Pericardium fibroblast (primary cell): ENCODE data around the gene TNIP1. TPM values are rescaled to one million over a fixed set of nuclear protein-coding genes. Genes with fewer than 3 reads are reported as not detected.

Experiments
- total RNA-seq: library from RNA; depleted of rRNA; stranded (reverse); fragments of >200 nt; gene quantifications from 2 replicates; pipeline ENCODE4 v1.2.3, GENCODE V29; 2015

TNIP1 gene
- total RNA-seq: 52.5 and 55.9 TPM in 2 replicates

GRCh38 chr5:151080613-151081430 lies at the start of gene TNIP1:
Gene TNIP1, minus strand, starts transcription at chr5:151081034. Its CDS starts 15,939 bp downstream, at chr5:151065095.

GRCh38 chr5:151020304-151021110 lies 60.3 kb downstream of the TNIP1 start, which contains the start of gene GPX3:
Gene GPX3, plus strand, starts transcription at chr5:151020591. Its CDS starts 64 bp downstream, at chr5:151020655.

Other genes with a start within 250 kb of the TNIP1 start
- not detected in 2 replicates for gene IRGM, start 234.5 kb downstream of the TNIP1 start, total RNA-seq
- 2.6 and 4.6 TPM in 2 replicates for gene ZNF300, start 176.1 kb downstream of the TNIP1 start, total RNA-seq
- gene GPX3, start 60.4 kb downstream of the TNIP1 start, total RNA-seq: 106 and 133 TPM in 2 replicates
- 329 and 341 TPM in 2 replicates for gene ANXA6, start 76.7 kb upstream of the TNIP1 start, total RNA-seq
- 6.8 and 12.9 TPM in 2 replicates for gene CCDC69, start 143.1 kb upstream of the TNIP1 start, total RNA-seq
- gene GM2A, start 172.2 kb upstream of the TNIP1 start, total RNA-seq: 31.9 and 38.0 TPM in 2 replicates
- not detected in 2 replicates for gene SLC36A3, start 222.7 kb upstream of the TNIP1 start, total RNA-seq